Activated naive CD4-positive, alpha-beta T cell treated with anti-CD3 and anti-CD28 coated beads, Interleukin-2, amount 50 U/mL, for 16 hours (primary cell): Measurements from ENCODE around the gene MAP1LC3A.

Source experiments
- DNase-seq: peaks from one replicate; pipeline ENCODE4 v3.0.0-alpha.2; 2020

The MAP1LC3A gene

GRCh38 chr20:34552569-34552968 is 5.9 kb upstream of the MAP1LC3A start:
- DNase-seq: no peak

- no peak for DNase-seq
These were observed 5.1 kb upstream of the MAP1LC3A start for GRCh38 chr20:34553366-34553867.

DNA sequence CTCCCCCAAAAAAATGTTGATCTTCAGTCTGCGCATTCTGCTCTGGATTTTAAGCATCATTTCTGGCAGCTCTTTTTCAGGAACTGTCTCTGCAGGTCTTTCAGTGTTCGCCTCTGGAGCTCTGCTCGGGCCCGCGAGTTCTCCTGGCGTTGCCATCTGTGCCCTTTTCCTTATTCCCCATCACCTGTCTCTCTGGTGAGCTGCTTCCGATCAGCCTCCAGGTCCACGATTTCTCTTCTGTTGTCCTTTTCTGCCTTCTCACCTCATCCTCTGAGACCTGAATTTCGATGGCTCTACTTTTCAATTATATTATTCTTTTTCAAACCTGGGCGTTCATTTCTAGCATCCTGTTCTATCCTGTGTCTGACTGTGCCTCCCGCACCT is 590 bp upstream of the MAP1LC3A start:
- no peak for DNase-seq

DNA sequence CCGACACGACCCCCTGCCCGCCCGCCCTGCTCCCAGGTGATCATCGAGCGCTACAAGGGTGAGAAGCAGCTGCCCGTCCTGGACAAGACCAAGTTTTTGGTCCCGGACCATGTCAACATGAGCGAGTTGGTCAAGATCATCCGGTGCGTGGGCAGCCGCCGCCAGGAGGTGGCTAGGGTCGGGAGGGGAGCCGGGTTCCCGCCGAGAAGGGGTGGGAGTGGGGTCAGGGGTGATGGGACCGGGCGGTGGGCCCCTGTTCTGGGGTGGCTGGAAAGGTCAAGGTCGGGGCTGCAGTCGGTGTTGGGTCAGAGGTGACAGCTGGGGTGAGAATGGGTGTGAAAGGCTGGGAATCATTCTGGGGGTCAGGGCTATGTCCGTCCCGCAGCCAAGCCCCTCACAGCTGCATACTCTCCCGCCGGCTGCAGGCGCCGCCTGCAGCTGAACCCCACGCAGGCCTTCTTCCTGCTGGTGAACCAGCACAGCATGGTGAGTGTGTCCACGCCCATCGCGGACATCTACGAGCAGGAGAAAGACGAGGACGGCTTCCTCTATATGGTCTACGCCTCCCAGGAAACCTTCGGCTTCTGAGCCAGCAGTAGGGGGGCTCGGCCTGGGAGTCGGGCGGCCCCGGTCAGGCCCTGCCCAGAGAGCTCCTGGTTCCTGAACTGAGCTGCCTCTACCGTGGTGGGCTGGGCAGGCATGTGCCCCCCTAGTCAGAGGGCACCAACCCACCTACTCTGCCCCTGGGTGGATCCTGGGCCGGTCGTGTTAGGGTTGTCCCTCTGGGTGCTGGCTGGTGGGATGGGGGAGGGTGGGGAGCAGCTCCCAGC is 1.0 kb downstream of the MAP1LC3A start:
- no peak for DNase-seq

- DNase-seq: no peak
These were observed 1.6 kb downstream of the MAP1LC3A start for GRCh38 chr20:34560141-34560523.

DNA sequence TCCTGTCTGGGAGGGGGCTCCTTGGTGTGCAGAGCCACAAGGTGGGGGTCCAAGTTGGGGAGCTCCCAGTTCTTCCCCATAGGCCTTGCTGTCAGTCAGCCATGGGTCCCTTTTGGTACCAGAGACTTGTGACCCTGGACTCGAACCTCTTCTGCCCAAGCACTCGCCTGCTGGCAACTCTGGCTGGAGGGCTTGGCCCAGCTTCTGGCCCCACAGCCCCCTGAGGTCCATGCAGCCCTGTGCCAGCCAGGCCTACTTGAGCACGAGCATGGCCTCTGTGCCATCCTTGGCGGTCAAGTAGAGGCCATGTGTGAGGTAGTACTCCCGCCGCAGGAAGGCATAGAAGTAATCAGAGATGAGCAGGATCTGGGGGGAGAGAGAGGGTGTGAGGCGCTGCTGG is 2.1 kb downstream of the MAP1LC3A start:
- no peak for DNase-seq

DNA sequence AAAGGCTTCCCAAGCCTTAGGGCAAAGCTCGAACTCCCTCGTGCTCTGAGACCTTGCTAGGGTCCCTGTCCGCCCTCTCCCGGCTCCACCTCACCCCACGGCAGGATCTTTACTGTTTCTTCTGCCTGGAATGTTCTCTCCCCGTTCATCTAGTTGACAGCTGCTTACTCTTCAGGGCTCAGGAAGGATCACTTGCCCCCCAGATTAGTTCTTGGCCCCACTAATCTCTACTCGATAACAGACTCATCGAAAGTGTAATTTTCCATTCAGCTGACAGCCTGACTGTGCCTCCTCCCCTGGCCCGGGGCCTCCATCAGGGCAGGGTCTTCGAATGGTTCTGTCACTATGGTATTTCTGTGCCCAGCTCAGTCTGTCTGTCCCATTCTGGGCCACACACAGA is 3.1 kb downstream of the MAP1LC3A start:
- no peak for DNase-seq

DNA sequence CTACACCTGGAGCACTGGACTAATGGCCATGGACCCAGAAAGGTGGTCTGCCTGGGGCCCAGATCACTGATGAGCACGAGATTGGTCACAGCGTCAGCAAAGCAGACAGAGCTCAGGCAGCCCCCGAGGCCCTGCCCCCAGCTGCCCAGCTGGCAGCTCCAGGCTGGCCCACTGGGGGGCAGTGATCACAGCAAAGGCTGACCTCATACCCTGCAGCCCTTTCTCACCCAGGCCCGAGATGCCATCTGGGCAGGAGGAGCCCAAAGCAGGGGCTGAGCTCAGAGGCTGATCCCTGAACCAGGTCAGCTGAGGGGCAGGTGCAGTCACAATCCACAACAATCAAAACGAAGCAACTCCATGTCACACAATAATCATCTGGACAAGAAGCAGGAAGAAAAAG is 4.1 kb downstream of the MAP1LC3A start:
- no peak for DNase-seq

DNA sequence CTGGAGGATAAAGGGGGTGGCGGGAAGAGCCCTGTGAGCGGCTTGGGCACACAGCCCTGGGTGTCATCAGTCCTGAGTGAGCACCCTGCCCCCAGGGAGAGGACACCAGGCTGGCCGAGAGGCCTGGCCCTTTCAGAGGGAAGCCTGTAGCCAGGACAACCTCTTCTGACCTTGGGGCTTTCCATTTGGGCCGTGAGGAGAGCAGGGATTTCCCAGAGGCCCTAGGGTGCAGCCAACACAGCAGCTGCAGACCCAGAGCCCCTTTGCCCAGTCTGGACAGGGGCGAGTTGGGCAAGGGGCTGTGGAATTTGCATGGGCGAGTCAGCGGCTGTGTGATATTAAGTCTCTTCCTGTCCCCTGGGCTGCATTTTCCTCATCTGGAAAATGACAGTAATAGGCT is 6.3 kb downstream of the MAP1LC3A start:
- no peak for DNase-seq

DNA sequence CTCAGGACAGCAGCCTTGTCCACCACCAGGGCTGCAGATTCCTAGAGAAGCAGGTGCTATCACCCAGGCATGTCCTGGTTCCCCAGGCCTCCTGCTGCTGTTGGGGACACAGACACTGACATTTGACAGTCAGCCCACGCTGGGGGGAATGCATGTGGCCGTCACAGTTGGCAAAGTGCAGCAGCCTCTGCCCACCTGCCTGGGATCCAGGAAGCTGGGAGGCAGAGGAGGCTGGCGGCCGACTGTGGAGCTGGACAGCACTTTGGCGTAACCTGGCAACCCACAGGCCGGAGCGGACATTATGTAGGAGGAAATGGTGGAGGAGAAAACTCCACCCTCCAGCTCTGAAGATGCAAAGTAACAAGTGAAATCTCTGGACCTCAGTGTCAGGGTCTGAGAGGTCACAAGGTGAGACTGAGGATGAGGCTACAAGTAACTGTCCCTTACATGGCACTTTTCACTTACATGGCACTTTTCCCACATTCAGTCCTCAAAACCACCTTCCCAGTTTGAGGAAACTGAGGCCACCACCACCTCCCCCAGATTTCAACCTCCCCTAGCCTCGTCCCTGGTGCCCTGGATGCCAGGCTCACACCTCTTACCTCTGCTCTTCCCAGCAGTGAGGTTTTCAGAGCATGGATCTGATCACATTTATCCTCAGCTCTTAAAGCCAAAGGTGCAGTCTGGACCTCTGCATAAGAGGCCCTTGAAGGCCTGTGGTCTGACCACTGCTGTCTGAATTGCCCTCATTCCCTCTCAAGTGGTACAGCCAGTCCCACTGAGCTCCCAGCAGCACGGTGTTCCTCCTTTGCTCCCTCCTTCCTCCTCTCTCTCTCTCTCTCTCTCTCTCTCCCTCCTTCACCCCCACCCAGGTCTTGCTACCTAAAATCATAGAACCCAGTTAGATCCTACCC is 8.7 kb downstream of the MAP1LC3A start:
- no peak for DNase-seq

- no peak for DNase-seq
These were observed 9.7 kb downstream of the MAP1LC3A start for GRCh38 chr20:34567892-34568865.

- DNase-seq: no peak
These were observed 11.1 kb downstream of the MAP1LC3A start for GRCh38 chr20:34569598-34569997.

DNA sequence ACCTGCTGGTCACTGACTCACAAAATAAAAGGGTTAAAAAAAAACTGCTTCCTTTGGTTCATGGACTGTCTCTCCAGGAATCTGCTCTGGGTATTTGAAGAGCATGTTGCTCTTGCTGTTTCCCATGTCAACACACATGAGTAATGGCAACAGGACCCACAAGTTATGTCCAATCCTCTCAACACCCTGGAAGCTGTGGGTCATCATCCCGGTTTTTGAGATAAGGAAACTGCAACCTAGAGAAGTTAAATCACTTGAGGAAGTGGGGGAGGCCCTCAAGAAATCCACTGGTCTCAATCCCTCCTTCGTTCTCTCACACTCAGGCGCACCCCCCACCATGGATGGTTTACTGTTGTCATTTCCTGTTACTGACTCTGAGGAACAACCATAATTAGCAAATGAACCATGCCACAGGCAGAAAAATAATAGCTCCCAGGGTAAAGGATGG is 12.4 kb downstream of the MAP1LC3A start:
- DNase-seq: no peak

GRCh38 chr20:34571753-34572152 is 13.2 kb downstream of the MAP1LC3A start:
- DNase-seq: no peak

DNA sequence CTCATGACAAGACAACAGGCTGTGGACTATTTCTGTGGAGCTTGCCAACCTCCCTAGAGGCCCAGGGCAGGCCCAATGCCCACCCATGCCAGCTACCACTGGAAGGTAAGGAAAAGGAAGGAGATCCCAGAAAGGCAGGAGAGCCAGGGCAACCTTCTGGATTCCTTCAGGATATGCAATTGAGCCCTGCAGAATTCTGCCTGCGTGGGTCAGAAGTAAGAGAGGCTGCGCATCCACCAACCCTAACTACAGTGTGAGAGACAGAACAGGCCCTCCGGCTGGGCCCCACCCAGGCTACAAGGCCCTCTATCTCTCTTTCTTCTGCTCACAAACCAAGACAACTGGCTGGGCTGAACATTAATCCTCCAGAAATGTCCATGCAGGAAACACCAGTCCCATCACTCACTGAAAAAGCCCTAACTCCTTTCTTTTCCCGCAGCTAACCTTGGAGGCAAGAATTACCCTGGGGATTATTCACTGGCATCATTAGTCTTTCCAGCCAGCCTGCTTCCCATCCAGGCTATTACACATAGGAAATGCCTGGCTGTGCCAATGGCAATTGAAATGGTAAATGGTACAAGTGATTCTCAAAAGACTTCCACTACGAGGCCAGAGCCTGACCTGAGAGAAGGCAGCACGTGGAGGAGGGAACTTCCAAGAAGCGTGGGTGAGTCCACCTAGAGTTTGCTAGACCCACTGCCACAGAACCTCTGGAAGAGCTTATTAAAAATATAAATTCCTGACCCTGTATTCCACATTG is 15.2 kb downstream of the MAP1LC3A start:
- DNase-seq: no peak

GRCh38 chr20:34574426-34574825 is 15.9 kb downstream of the MAP1LC3A start:
- no peak for DNase-seq

- no peak for DNase-seq
These were observed 16.3 kb downstream of the MAP1LC3A start for GRCh38 chr20:34574861-34575260.

DNA sequence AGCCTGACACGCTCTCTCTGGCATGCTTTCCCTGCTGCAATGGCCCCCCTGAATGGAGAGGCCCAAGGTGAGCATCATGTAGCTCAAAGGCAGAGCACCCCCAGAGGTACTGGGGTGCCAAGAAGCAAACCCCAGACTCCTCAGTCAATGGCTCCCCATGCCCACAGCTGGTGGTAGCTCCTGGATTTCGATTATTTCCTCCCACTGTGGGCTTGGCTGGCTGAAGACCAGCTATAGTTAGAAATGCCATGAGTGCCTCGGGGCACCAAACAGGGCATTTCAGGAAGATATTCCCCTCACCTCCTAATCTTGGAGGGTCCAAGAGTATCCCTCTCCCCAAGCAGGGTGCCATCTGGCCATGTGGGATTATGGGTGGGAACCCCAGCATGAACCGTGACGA is 16.8 kb downstream of the MAP1LC3A start:
- DNase-seq: no peak

DNA sequence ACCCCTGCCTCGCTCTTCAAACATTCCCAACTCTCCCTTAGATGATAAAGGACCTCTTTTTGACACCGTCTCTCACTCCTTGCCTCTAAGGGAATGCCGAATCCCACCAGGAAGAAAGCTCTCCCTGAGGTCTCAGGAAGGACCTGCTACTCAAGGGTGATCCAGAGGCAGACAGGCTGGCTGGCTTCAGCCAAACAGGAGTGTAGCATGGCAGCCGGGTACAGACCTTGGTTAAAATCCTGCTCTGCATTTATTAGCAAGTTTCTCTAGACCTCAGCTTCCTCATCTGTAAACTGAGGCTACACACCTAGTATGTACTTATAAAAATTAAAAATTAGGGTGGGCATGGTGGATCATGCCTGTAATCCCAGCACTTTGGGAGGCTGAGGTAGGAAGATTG is 17.2 kb downstream of the MAP1LC3A start:
- DNase-seq: no peak

GRCh38 chr20:34577061-34577460 is 18.5 kb downstream of the MAP1LC3A start:
- no peak for DNase-seq

- DNase-seq: no peak
These were observed 19.5 kb downstream of the MAP1LC3A start for GRCh38 chr20:34578025-34578424.

GRCh38 chr20:34578521-34578920 is 20.0 kb downstream of the MAP1LC3A start:
- no peak for DNase-seq
